Osteocyte (in vitro differentiated cells): ENCODE measurements around the gene KRT82. TPM values are rescaled to one million over a fixed set of nuclear protein-coding genes. Genes with fewer than 3 reads are reported as not detected.

ENCODE experiments used
- DNase-seq: peaks from one replicate; pipeline ENCODE4 v3.0.0; 2021; ENCODE audit warnings: mixed read lengths; ENCODE audit not compliant: unreplicated experiment; ENCODE audit errors: extremely low spot score
- H3K27ac Mint-ChIP-seq: one replicate; pipeline ENCODE4 v1.8.0; 2021; ENCODE audit warnings: mild to moderate bottlenecking, mixed read lengths; ENCODE audit not compliant: unreplicated experiment
- H3K27me3 Mint-ChIP-seq: one replicate; pipeline ENCODE4 v1.8.0; 2021; ENCODE audit warnings: mixed read lengths; ENCODE audit not compliant: unreplicated experiment
- H3K36me3 Mint-ChIP-seq: one replicate; pipeline ENCODE4 v1.8.0; 2021; ENCODE audit warnings: mixed read lengths; ENCODE audit not compliant: unreplicated experiment
- H3K4me1 Mint-ChIP-seq: one replicate; pipeline ENCODE4 v1.8.0; 2021; ENCODE audit warnings: mixed read lengths; ENCODE audit not compliant: unreplicated experiment
- H3K4me3 Mint-ChIP-seq: one replicate; pipeline ENCODE4 v1.8.0; 2021; ENCODE audit warnings: mild to moderate bottlenecking, moderate library complexity, mixed read lengths; ENCODE audit not compliant: unreplicated experiment
- H3K9me3 Mint-ChIP-seq: one replicate; pipeline ENCODE4 v1.8.0; 2021; ENCODE audit warnings: mixed read lengths; ENCODE audit not compliant: unreplicated experiment
- total RNA-seq: library from RNA; stranded (reverse); gene quantifications from 2 replicates; pipeline ENCODE4 v1.2.1, GENCODE V29; 2021
- TF ChIP-seq, protein P1 (sequence below): fragments of 200-600 bp; sonication (generic); IDR thresholded peaks from 2 replicates; pipeline ENCODE4 v1.5.0; 2021; ENCODE audit warnings: antibody characterized with exemption, mild to moderate bottlenecking, moderate library complexity

Gene KRT82
- total RNA-seq, 1 donor from 2014 or later, result not detected

GRCh38 chr12:52404951-52405350 lies 1.2 kb downstream of the KRT82 start:
- Mint-ChIP-seq H3K4me1 (no peaks in the 10 kb centered on the region), H3K27ac (no peak overlapping the region), H3K36me3 (no peaks in the 10 kb centered on the region), H3K27me3 (peaks cover 36% of the 10 kb centered on the region), H3K4me3 (no peak overlapping the region), H3K9me3 (no peaks in the 10 kb centered on the region)
- DNase-seq, result no peak
- TF ChIP-seq, protein P1, sequence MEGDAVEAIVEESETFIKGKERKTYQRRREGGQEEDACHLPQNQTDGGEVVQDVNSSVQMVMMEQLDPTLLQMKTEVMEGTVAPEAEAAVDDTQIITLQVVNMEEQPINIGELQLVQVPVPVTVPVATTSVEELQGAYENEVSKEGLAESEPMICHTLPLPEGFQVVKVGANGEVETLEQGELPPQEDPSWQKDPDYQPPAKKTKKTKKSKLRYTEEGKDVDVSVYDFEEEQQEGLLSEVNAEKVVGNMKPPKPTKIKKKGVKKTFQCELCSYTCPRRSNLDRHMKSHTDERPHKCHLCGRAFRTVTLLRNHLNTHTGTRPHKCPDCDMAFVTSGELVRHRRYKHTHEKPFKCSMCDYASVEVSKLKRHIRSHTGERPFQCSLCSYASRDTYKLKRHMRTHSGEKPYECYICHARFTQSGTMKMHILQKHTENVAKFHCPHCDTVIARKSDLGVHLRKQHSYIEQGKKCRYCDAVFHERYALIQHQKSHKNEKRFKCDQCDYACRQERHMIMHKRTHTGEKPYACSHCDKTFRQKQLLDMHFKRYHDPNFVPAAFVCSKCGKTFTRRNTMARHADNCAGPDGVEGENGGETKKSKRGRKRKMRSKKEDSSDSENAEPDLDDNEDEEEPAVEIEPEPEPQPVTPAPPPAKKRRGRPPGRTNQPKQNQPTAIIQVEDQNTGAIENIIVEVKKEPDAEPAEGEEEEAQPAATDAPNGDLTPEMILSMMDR, result no peak

DNA sequence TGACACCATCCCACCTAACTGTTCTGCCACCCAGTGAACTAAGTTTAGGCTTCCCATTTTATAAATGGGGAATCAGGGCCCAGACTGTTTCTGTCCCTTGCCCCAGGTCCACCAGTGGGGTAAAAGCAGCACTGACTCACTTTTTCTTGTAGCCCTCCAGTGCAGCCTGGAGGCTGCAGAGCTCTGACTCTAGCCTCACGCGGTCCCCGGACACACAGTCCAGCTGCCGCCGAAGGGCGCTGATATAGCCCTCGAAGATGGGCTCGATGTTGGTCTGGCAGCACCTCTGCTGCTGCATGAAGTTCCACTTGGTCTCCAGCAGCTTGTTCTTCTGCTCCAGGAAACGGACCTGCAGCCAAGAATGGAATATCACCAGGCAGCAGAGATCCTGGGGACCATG lies 2.6 kb downstream of the KRT82 start:
- H3K4me1 Mint-ChIP-seq, result no peaks in the 10 kb centered on the region
- H3K4me3 Mint-ChIP-seq, result no peak overlapping the region
- H3K36me3 Mint-ChIP-seq, result no peaks in the 10 kb centered on the region
- no peak for DNase-seq
- H3K9me3 Mint-ChIP-seq, result no peaks in the 10 kb centered on the region
- TF ChIP-seq, protein P1, result no peak
- peaks cover 41% of the 10 kb centered on the region for H3K27me3 Mint-ChIP-seq
- H3K27ac Mint-ChIP-seq, result no peak overlapping the region

- no peaks in the 10 kb centered on the region for H3K9me3 Mint-ChIP-seq
- H3K4me1 Mint-ChIP-seq, result no peaks in the 10 kb centered on the region
- no peaks in the 10 kb centered on the region for H3K36me3 Mint-ChIP-seq
- no peak for DNase-seq
- no peak overlapping the region for H3K27ac Mint-ChIP-seq
- peaks cover 39% of the 10 kb centered on the region for H3K27me3 Mint-ChIP-seq
- H3K4me3 Mint-ChIP-seq, result no peak overlapping the region
- TF ChIP-seq, protein P1, result no peak
Measured at GRCh38 chr12:52402873-52403540, 3.1 kb downstream of the KRT82 start.

- DNase-seq, result no peak
- H3K36me3 Mint-ChIP-seq, result no peaks in the 10 kb centered on the region
- H3K27ac Mint-ChIP-seq, result no peak overlapping the region
- H3K4me1 Mint-ChIP-seq, result no peaks in the 10 kb centered on the region
- no peak overlapping the region for H3K4me3 Mint-ChIP-seq
- peaks cover 41% of the 10 kb centered on the region for H3K27me3 Mint-ChIP-seq
- TF ChIP-seq, protein P1, result no peak
- no peaks in the 10 kb centered on the region for H3K9me3 Mint-ChIP-seq
Measured at GRCh38 chr12:52402377-52402776, 3.8 kb downstream of the KRT82 start.

GRCh38 chr12:52401926-52402325 lies 4.2 kb downstream of the KRT82 start:
- TF ChIP-seq, protein P1, result no peak
- peaks cover 43% of the 10 kb centered on the region for H3K27me3 Mint-ChIP-seq
- H3K9me3 Mint-ChIP-seq, result no peaks in the 10 kb centered on the region
- no peak overlapping the region for H3K4me3 Mint-ChIP-seq
- H3K27ac Mint-ChIP-seq, result no peak overlapping the region
- no peak for DNase-seq
- H3K4me1 Mint-ChIP-seq, result no peaks in the 10 kb centered on the region
- H3K36me3 Mint-ChIP-seq, result no peaks in the 10 kb centered on the region
